Measurements from ENCODE around the gene CHRM2. TPM values are rescaled to one million over a fixed set of nuclear protein-coding genes. Genes with fewer than 3 reads are reported as not detected.

The CHRM2 gene
- total and polyA plus RNA-seq, 9 donors, result 0.05 to 0.69 (median 0.42) TPM; not detected in 2

GRCh38 chr7:136890399-136890798 is 21.9 kb downstream of the CHRM2 start:
- 37 to 57% (median 49%) methylated on average over 3 of the region's 3 CpGs for WGBS, 3 donors
- Histone ChIP-seq H3K9me3 (no peaks in the 10 kb centered on the region), H3K27ac (no peak overlapping the region), H3K4me1 (ENCODE audit: insufficient read depth) (no peaks in the 10 kb centered on the region), H3K4me3 (no peak overlapping the region), H3K27me3 (no peaks in the 10 kb centered on the region), H3K36me3 (no peaks in the 10 kb centered on the region)
- intact Hi-C loops (cut with DNase I), result no loop called here
- TF ChIP-seq POLR2A (IDR thresholded peaks at IDR 0.05), result no peak
- TF ChIP-seq CTCF (IDR thresholded peaks at IDR 0.05), result no peak
- TF ChIP-seq EP300 (IDR thresholded peaks at IDR 0.05), result no peak
- no peak for DNase-seq

- H3K27me3 ChIP-seq, result no peaks in the 10 kb centered on the region
- H3K9me3 ChIP-seq, result no peaks in the 10 kb centered on the region
- no peak overlapping the region for H3K4me3 ChIP-seq
- TF ChIP-seq CTCF (IDR thresholded peaks at IDR 0.05) (no peak), POLR2A (IDR thresholded peaks at IDR 0.05) (no peak), EP300 (IDR thresholded peaks at IDR 0.05) (no peak)
- no peaks in the 10 kb centered on the region for H3K36me3 ChIP-seq
- H3K4me1 ChIP-seq (ENCODE audit: insufficient read depth), result no peaks in the 10 kb centered on the region
- intact Hi-C loops (cut with DNase I), result no loop called here
- WGBS, 3 donors, result 56 to 60% (median 59%) methylated on average over 1 of the region's 1 CpG
- no peak for DNase-seq
- no peak overlapping the region for H3K27ac ChIP-seq
Observed at GRCh38 chr7:136891850-136892249, 23.4 kb downstream of the CHRM2 start.

GRCh38 chr7:136894789-136895188 is 26.3 kb downstream of the CHRM2 start:
- no peak for DNase-seq
- no peaks in the 10 kb centered on the region for H3K36me3 ChIP-seq
- no peak overlapping the region for H3K27ac ChIP-seq
- no peaks in the 10 kb centered on the region for H3K27me3 ChIP-seq
- WGBS, 3 donors, result 81 to 85% (median 83%) methylated on average over 2 of the region's 2 CpGs
- H3K4me1 ChIP-seq (ENCODE audit: insufficient read depth), result no peaks in the 10 kb centered on the region
- no peak for TF ChIP-seq EP300 (IDR thresholded peaks at IDR 0.05)
- H3K9me3 ChIP-seq, result no peaks in the 10 kb centered on the region
- intact Hi-C loops (cut with DNase I), result no loop called here
- H3K4me3 ChIP-seq, result no peak overlapping the region

- DNase-seq, result no peak
- intact Hi-C loops (cut with DNase I), result no loop called here
- Histone ChIP-seq H3K9me3 (no peaks in the 10 kb centered on the region), H3K27ac (no peak overlapping the region), H3K4me3 (no peak overlapping the region), H3K4me1 (ENCODE audit: insufficient read depth) (no peaks in the 10 kb centered on the region), H3K36me3 (no peaks in the 10 kb centered on the region), H3K27me3 (no peaks in the 10 kb centered on the region)
- TF ChIP-seq POLR2A (IDR thresholded peaks at IDR 0.05), result no peak
- no peak for TF ChIP-seq CTCF (IDR thresholded peaks at IDR 0.05)
- TF ChIP-seq EP300 (IDR thresholded peaks at IDR 0.05), result no peak
- WGBS, 3 donors, result 48 to 73% (median 67%) methylated on average over 2 of the region's 2 CpGs
Observed at GRCh38 chr7:136897676-136898075, 29.2 kb downstream of the CHRM2 start.

GRCh38 chr7:136900005-136900404 is 31.6 kb downstream of the CHRM2 start:
- no peak overlapping the region for H3K4me3 ChIP-seq
- WGBS, 3 donors, result 49 to 61% (median 56%) methylated on average over 1 of the region's 1 CpG

More at GRCh38 chr7:136900005-136900404, 31.6 kb downstream of the CHRM2 start:
- DNase-seq, result no peak
- intact Hi-C loops (cut with DNase I), result loop anchor here in 1 of 4 donors (5.0 kb wide), 1 partner anchor 1202 kb away; no protein-coding TSS in a partner anchor
- no peaks in the 10 kb centered on the region for H3K36me3 ChIP-seq
- no peak for TF ChIP-seq EP300 (IDR thresholded peaks at IDR 0.05)
- no peak for TF ChIP-seq CTCF (IDR thresholded peaks at IDR 0.05)
- no peak for TF ChIP-seq POLR2A (IDR thresholded peaks at IDR 0.05)
- H3K4me1 ChIP-seq (ENCODE audit: insufficient read depth), result no peaks in the 10 kb centered on the region
- no peaks in the 10 kb centered on the region for H3K27me3 ChIP-seq
- no peaks in the 10 kb centered on the region for H3K9me3 ChIP-seq
- no peak overlapping the region for H3K27ac ChIP-seq
